ENCODE results near the gene WRAP73.
"Not testable (repeated sequence)": the region's sequence is repeated elsewhere in the genome, so short reads cannot be mapped to it uniquely, and the experiment has no call there.

WRAP73 gene

GRCh38 chr1:3593745-3594144, 56.2 kb downstream of the WRAP73 start:
- no peak for DNase-seq

GRCh38 chr1:3593334-3593733, 56.6 kb downstream of the WRAP73 start:
- DNase-seq, result no peak

GRCh38 chr1:3590951-3591865, 58.7 kb downstream of the WRAP73 start:
- DNase-seq, result no peak

GRCh38 chr1:3590139-3590763, 59.7 kb downstream of the WRAP73 start:
- DNase-seq, result no peak

- no peak for DNase-seq
Observed at GRCh38 chr1:3588395-3588794, 61.5 kb downstream of the WRAP73 start.

GRCh38 chr1:3586986-3587759, 62.7 kb downstream of the WRAP73 start:
- no peak for DNase-seq

- no peak for DNase-seq
Observed at GRCh38 chr1:3585940-3586568, 63.8 kb downstream of the WRAP73 start.

- not testable (repeated sequence) for DNase-seq
Observed at GRCh38 chr1:3585353-3585868, 64.5 kb downstream of the WRAP73 start.

- no peak for DNase-seq
Observed at GRCh38 chr1:3584915-3585314, 65.0 kb downstream of the WRAP73 start.

- DNase-seq, result not testable (repeated sequence)
Observed at GRCh38 chr1:3583751-3584150, 66.2 kb downstream of the WRAP73 start.

GRCh38 chr1:3581296-3582036, 68.4 kb downstream of the WRAP73 start:
- DNase-seq, result no peak

Data from activated CD4-positive, alpha-beta T cell treated with anti-CD3 and anti-CD28 coated beads, Interleukin-2, amount 50 U/mL, for 16 hours (primary cell).